Adrenal gland (tissue), 5 donors: ENCODE data around the gene CD72.

Experiments used
- POLR2A ChIP-seq, 2 donors: fragments of 450-650 bp; IDR thresholded peaks; one replicate each; pipeline ENCODE4 v1.6.1; 2017; ENCODE audit warnings: antibody characterized with exemption in 2 of 2, mild to moderate bottlenecking in 2 of 2, moderate library complexity in 1 of 2
- TF ChIP-seq, protein P1 (sequence below), 6 experiments: fragments of 450-650 bp in 4 of 6; fragments of 200-600 bp in 2 of 6; sonication (generic) in 1 of 6; IDR thresholded peaks; 1 replicate in 5 of 6; 2 replicates in 1 of 6; pipeline versions ENCODE4 v1.5.1 to v1.8.0; 2016 to 2021; ENCODE audit warnings: antibody characterized with exemption in 6 of 6, mild to moderate bottlenecking in 2 of 6, moderate library complexity in 1 of 6
- donor health status: DM: no; HTN: no; CAD: no.

- TF ChIP-seq, protein P1, sequence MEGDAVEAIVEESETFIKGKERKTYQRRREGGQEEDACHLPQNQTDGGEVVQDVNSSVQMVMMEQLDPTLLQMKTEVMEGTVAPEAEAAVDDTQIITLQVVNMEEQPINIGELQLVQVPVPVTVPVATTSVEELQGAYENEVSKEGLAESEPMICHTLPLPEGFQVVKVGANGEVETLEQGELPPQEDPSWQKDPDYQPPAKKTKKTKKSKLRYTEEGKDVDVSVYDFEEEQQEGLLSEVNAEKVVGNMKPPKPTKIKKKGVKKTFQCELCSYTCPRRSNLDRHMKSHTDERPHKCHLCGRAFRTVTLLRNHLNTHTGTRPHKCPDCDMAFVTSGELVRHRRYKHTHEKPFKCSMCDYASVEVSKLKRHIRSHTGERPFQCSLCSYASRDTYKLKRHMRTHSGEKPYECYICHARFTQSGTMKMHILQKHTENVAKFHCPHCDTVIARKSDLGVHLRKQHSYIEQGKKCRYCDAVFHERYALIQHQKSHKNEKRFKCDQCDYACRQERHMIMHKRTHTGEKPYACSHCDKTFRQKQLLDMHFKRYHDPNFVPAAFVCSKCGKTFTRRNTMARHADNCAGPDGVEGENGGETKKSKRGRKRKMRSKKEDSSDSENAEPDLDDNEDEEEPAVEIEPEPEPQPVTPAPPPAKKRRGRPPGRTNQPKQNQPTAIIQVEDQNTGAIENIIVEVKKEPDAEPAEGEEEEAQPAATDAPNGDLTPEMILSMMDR (IDR thresholded peaks at IDR 0.05), result no peak
- no peak for TF ChIP-seq POLR2A (IDR thresholded peaks at IDR 0.05)
Observed at GRCh38 chr9:35603506-35603985, 14.7 kb downstream of the CD72 start.
